ENCODE data around the gene MFAP2. TPM values are rescaled to one million over a fixed set of nuclear protein-coding genes. Genes with fewer than 3 reads are reported as not detected.
"Not testable (repeated sequence)": the region's sequence is repeated elsewhere in the genome, so short reads cannot be mapped to it uniquely, and the experiment has no call there.

The MFAP2 gene
- total RNA-seq, 1 experiment from 2014 or later: 123 TPM

DNA sequence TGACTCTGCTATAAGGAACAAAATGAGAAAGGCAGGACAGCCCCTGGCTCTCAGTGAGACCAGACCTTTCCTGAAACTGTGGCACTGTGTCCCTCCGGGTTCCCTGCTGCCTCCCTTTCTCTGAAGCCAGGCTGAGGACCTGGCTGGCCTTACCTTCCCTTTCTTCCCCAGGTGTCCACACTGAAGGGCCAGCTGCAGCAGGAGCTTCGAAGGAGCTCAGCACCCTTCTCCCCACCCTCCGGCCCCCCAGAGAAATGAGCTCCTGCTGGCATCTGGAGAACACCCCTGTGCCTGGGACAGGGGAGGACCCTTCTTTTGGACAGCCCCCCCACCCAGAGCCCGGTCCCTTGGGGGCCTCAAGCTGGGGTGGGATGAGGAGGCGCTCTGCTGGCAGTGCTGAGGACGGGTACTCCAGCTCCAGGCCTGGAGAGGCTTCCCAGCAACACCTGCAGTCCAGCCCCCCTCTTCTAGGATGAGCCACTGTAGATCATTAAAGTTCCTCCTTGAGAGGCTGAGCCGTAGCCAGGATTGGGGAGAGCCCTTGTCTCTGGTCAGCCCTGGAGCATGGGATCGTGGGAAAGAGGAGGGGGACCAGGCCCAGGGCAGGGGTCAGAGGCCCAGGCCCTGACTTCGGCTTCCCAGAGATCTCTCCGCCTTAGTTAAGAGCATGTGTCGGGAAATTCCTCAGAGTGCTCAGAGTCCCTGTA is 8.1 kb downstream of the MFAP2 start:
- DNase-seq: no peak
- Histone ChIP-seq H3K9me3 (no peaks in the 10 kb centered on the region), H3K27me3 (no peaks in the 10 kb centered on the region), H3K36me3 (peaks cover 36% of the 10 kb centered on the region), H3K4me3 (no peak overlapping the region)

DNA sequence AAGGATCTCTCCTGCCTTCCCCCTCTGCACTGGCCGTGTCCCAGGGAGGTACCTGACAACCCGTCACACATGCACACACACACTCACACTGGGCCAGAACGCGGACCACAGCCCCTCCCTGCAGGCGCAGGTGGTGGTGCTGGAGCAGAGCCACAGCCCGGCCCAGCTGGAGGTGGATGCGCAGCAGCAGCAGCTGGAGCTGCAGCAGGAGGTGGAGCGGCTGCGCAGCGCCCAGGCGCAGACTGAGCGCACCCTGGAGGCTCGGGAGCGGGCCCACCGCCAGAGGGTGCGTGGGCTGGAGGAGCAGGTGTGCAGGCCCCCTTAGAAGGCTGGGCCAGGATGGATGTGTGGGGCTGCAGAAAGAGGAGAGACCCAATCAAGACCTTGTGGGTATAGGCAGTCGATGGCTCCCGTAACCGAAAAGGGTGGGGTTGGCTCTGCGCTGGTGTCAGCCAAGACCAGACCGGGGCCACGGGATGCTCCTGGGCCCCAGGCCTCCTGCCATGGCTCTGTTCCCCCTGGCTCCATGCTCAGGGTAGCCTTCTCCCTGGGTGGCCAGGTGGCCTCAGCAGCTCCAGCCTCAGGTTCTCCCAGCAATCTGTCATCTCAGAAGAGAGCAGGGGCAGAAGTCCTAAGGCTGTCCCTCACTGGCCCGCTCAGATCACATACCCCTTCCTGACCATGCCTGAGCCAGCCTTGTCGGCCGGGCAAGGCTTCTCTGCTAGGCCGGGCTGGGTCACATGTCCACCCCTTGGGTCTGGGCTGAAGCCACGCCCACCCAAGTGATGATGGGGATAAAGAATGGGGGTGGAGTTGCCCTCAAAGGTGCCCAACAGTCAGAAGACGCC is 8.9 kb downstream of the MFAP2 start:
- DNase-seq: no peak
- Histone ChIP-seq H3K27me3 (no peaks in the 10 kb centered on the region), H3K36me3 (peaks cover 29% of the 10 kb centered on the region), H3K4me3 (no peak overlapping the region), H3K9me3 (no peaks in the 10 kb centered on the region)

DNA sequence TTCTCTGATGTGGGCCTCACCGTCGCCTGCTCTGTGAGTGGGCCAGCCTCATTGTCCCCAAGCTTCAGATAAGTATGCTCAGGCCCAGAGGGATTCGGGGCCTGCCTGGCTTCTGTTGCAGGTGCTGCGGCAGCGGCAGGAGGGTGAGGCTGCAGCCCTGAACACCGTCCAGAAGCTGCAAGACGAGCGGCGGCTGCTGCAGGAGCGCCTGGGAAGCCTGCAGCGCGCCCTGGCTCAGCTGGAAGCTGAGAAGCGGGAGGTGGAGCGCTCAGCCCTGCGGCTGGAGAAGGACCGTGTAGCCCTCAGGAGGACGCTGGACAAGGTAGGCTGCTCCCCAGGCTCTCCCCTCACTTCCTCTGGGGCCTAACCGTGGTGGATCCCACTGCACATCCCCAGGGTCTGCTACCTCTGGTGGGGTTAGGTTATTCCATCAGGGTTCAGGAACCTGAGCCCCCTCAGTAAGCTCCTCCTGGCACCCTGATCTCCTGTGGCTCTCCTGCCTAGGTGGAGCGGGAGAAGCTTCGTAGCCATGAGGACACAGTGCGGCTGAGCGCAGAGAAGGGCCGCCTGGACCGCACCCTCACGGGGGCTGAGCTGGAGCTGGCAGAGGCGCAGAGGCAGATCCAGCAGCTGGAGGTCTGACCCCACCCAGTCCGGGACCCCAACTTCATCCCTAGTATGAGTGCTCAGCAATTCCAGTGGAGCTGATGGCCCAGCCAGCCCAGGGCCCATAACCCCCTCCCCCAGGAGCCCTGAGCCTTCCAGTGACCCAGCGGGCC is 10.1 kb downstream of the MFAP2 start:
- peaks cover 17% of the 10 kb centered on the region for H3K36me3 ChIP-seq
- DNase-seq: no peak
- H3K9me3 ChIP-seq: no peaks in the 10 kb centered on the region

DNA sequence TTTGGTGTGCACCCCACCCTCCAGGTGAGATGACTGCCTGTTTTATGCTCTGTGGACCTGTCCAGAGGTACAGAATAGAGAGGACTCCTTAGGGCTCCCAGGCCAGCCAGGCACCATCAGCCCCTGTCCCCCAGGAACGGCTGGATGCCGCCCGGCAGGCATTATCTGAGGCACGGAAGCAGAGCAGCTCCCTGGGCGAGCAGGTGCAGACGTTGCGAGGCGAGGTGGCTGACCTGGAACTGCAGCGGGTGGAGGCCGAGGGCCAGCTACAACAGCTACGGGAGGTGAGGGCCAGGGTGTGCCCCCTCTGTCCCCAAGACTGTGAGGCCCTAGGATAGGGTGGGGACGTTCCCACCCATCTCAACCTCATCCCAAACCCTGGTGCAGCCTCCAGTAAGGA is 10.8 kb downstream of the MFAP2 start:
- peaks cover 12% of the 10 kb centered on the region for H3K36me3 ChIP-seq
- no peak for DNase-seq

More for the DNA sequence above, 10.1 kb downstream of the MFAP2 start:
- Histone ChIP-seq H3K27me3 (no peaks in the 10 kb centered on the region), H3K4me3 (no peak overlapping the region)

GRCh38 chr1:16969057-16969611 is 11.3 kb downstream of the MFAP2 start:
- DNase-seq: no peak
- Histone ChIP-seq H3K4me3 (no peak overlapping the region), H3K27me3 (no peaks in the 10 kb centered on the region), H3K9me3 (no peaks in the 10 kb centered on the region), H3K36me3 (peaks cover 12% of the 10 kb centered on the region)

More for the DNA sequence above, 10.8 kb downstream of the MFAP2 start:
- Histone ChIP-seq H3K9me3 (no peaks in the 10 kb centered on the region), H3K4me3 (no peak overlapping the region), H3K27me3 (no peaks in the 10 kb centered on the region)

DNA sequence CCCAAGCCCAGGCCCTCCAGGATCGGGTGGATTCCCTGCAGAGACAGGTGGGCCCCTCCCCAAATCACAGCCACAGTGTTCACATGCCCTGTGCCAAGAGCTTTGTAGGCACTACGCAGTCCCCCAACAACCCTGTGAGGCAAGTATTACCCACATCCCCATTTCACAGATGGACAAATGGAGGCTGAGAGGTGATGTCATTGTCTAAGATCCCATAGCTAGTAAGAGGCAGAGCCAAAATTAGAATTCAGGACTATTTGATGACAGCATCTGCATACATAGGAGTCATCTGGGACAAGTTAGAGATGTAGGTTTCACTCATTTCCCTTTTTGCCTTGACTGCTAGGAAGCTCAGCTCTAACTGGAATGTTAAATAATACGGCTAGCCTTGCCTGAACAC is 12.0 kb downstream of the MFAP2 start:
- Histone ChIP-seq H3K36me3 (peaks cover 11% of the 10 kb centered on the region), H3K4me3 (no peak overlapping the region), H3K9me3 (no peaks in the 10 kb centered on the region), H3K27me3 (no peaks in the 10 kb centered on the region)
- DNase-seq: no peak

- Histone ChIP-seq H3K36me3 (peaks cover 8% of the 10 kb centered on the region), H3K4me3 (no peak overlapping the region), H3K27me3 (no peaks in the 10 kb centered on the region), H3K9me3 (no peaks in the 10 kb centered on the region)
- DNase-seq: no peak
Measured at GRCh38 chr1:16967962-16968361, 12.5 kb downstream of the MFAP2 start.

GRCh38 chr1:16967095-16967575 is 13.3 kb downstream of the MFAP2 start:
- Histone ChIP-seq H3K4me3 (no peak overlapping the region), H3K36me3 (peaks cover 8% of the 10 kb centered on the region), H3K9me3 (no peaks in the 10 kb centered on the region), H3K27me3 (no peaks in the 10 kb centered on the region)
- DNase-seq: no peak

GRCh38 chr1:16966282-16966681 is 14.1 kb downstream of the MFAP2 start:
- no peak overlapping the region for H3K4me3 ChIP-seq
- no peaks in the 10 kb centered on the region for H3K9me3 ChIP-seq
- H3K36me3 ChIP-seq: peaks cover 6% of the 10 kb centered on the region
- no peak for DNase-seq
- H3K27me3 ChIP-seq: no peaks in the 10 kb centered on the region

- no peaks in the 10 kb centered on the region for H3K27me3 ChIP-seq
- no peak for DNase-seq
- H3K9me3 ChIP-seq: no peaks in the 10 kb centered on the region
- peaks cover 5% of the 10 kb centered on the region for H3K36me3 ChIP-seq
- no peak overlapping the region for H3K4me3 ChIP-seq
Measured at GRCh38 chr1:16965486-16966067, 14.8 kb downstream of the MFAP2 start.

DNA sequence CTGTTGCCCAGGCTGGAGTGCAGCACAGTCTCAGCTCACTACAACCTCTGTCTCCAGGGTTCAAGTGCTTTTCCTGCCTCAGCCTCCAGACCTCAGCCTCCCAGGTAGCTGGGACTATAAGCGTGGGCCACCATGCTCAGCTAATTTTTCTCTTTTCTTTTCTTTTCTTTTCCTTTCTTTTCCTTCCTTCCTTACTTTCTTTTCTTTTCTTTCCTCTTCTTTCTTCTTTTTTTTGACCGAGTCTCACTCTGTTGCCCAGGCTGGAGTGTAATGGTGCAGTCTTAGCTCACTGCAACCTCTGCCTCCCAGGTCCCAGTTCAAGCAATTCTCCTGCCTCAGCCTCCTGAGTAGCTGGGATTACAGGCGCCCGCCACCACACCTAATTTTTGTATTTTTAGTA is 16.3 kb downstream of the MFAP2 start:
- not testable (repeated sequence) for H3K4me3 ChIP-seq, DNase-seq, H3K9me3 ChIP-seq, H3K36me3 ChIP-seq, H3K27me3 ChIP-seq

GRCh38 chr1:16961297-16962133 is 18.9 kb downstream of the MFAP2 start:
- Histone ChIP-seq H3K27me3 (no peaks in the 10 kb centered on the region), H3K4me3 (peak overlapping the region; percentile 34), H3K36me3 (no peaks in the 10 kb centered on the region; the same call in 1 of the 2 replicates), H3K9me3 (no peaks in the 10 kb centered on the region)
- DNase-seq: no peak

GRCh38 chr1:16960560-16961296 is 19.7 kb downstream of the MFAP2 start:
- Histone ChIP-seq H3K27me3 (no peaks in the 10 kb centered on the region), H3K36me3 (no peaks in the 10 kb centered on the region), H3K4me3 (peak overlapping the region; percentile 34), H3K9me3 (no peaks in the 10 kb centered on the region)
- peak; percentile 88 for DNase-seq

- DNase-seq: no peak
- Histone ChIP-seq H3K9me3 (no peaks in the 10 kb centered on the region), H3K36me3 (no peaks in the 10 kb centered on the region), H3K27me3 (no peaks in the 10 kb centered on the region), H3K4me3 (no peak overlapping the region)
Measured at GRCh38 chr1:16958475-16958874, 21.9 kb downstream of the MFAP2 start.

- H3K36me3 ChIP-seq: no peaks in the 10 kb centered on the region
- no peaks in the 10 kb centered on the region for H3K9me3 ChIP-seq
- H3K4me3 ChIP-seq: no peak overlapping the region
Measured at GRCh38 chr1:16957731-16958130, 22.7 kb downstream of the MFAP2 start.

More at GRCh38 chr1:16957731-16958130, 22.7 kb downstream of the MFAP2 start:
- H3K27me3 ChIP-seq: no peaks in the 10 kb centered on the region
- no peak for DNase-seq
